Measurements from ENCODE around the gene TREML2.

The TREML2 gene

DNA sequence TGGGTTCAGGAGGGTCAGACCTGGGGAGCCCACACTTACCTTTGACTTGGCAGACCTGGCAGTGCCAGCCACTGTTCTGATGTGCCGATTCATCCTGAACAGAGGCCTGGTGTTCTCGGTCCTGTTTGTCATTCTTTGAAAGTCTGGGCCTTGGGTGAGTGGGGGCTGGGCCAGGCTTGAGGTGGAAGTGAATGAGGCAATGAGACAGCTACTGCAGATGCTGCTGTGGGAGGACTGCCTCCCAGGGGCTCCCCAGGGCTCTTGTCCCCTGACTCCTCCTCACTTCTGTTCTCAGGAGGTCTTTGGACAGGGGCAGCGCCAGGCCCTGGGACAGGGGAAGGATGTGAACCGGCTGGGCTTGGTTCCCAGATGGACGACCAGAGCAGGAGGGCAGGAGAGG, 21.6 kb upstream of the TREML2 start:
- TF ChIP-seq, protein P1, sequence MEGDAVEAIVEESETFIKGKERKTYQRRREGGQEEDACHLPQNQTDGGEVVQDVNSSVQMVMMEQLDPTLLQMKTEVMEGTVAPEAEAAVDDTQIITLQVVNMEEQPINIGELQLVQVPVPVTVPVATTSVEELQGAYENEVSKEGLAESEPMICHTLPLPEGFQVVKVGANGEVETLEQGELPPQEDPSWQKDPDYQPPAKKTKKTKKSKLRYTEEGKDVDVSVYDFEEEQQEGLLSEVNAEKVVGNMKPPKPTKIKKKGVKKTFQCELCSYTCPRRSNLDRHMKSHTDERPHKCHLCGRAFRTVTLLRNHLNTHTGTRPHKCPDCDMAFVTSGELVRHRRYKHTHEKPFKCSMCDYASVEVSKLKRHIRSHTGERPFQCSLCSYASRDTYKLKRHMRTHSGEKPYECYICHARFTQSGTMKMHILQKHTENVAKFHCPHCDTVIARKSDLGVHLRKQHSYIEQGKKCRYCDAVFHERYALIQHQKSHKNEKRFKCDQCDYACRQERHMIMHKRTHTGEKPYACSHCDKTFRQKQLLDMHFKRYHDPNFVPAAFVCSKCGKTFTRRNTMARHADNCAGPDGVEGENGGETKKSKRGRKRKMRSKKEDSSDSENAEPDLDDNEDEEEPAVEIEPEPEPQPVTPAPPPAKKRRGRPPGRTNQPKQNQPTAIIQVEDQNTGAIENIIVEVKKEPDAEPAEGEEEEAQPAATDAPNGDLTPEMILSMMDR (IDR thresholded peaks at IDR 0.05; ENCODE audit: low read depth, low read length), result no peak

DNA sequence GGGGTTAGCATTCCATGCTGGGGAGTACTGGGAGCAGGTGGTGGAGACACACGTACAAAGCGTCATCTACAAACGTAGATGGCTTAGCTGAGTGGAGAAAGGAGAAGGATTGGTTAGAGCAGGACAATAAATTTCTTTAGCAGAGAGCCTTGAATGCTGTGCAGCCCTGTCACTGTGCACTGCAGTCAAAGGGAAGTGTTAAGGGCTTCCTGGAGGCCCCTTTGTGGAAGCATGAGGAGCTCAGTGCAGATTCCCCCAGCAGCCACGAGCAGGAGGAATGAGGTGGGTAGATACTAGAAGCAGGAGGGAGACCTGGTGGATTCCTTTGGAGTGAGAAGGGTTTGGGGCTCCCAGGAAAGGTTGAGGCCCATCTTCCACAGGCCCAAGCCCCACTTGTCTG, 21.1 kb upstream of the TREML2 start:
- TF ChIP-seq, protein P1 (IDR thresholded peaks at IDR 0.05; ENCODE audit: low read depth, low read length), result no peak
- H3K4me3 ChIP-seq (ENCODE audit: low read depth, low read length), result no peak overlapping the region

More for the DNA sequence above, 21.6 kb upstream of the TREML2 start:
- H3K4me3 ChIP-seq (ENCODE audit: low read depth, low read length), result no peak overlapping the region

DNA sequence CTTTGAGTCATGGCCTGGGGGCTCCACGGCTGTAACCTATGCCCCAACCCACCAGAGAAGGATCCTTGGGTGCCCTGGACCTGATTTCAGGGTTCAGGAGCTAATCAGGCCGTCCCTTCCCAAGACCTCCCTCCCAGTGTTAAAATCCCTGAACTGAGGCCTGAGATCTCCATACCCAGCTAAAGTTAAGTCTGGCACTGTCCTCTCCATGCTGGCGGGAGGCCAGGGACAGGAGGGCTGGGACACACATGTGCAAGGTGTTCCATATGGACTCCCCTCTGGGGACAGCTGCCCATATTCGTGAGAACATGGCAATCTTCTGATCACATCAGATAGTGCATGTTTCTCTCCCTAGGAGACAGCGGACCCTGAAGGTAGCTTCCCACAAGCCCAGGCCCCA, 15.7 kb upstream of the TREML2 start:
- H3K4me3 ChIP-seq (ENCODE audit: low read depth, low read length), result no peak overlapping the region
- TF ChIP-seq, protein P1 (IDR thresholded peaks at IDR 0.05; ENCODE audit: low read depth, low read length), result no peak

DNA sequence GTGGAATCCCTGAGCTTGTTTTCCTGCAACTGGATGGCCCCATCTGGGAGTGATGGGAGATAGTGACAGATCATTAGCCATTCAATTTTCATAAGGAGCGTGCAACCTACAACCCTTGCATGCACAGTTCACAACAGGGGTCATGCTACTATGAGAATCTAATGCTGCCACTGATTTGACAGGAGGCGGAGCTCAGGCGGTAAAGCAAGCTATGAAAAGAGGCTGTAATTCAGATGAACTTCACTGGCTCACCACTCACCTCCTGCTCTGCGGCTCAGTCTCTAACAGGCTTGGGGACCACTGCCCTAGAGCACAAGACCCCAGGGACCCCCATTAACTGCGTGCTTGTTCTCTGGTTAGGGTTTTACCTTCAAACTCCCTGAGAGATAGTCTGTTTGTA, 14.8 kb upstream of the TREML2 start:
- TF ChIP-seq, protein P1 (IDR thresholded peaks at IDR 0.05; ENCODE audit: low read depth, low read length), result no peak
- no peak overlapping the region for H3K4me3 ChIP-seq (ENCODE audit: low read depth, low read length)

DNA sequence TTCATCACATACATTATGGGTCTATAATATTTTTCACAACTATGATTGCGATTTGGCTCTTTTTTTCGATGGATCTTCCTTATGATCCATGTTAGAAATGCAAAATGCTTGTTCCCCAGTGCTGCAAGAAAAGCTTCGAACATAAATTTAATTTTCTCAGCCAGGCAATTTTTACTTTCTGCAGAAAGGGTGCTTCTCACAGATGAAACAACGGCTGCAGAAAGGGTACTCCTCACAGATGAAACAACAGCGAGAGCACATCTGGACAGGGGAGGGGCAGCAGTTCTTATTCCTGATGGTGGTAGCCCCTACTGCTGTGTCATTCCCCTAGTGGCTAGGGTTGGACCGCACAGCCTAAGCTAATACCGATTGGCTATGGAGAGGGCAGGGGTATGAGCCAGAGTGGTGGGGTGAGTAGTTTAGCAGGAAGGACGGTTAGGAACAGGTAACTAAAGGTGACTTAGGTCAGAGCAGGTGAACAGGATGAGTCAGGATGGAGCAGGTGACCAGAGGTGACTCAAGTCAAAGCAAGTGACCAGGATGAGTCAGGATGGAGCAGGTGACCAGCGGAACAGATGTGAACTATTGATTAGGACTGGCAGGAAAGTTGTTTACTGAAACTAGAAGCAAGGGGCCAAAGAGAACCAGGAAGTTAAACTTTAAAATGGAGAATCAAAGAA, 13.8 kb upstream of the TREML2 start:
- TF ChIP-seq, protein P1 (IDR thresholded peaks at IDR 0.05; ENCODE audit: low read depth, low read length), result no peak
- H3K4me3 ChIP-seq (ENCODE audit: low read depth, low read length), result no peak overlapping the region

DNA sequence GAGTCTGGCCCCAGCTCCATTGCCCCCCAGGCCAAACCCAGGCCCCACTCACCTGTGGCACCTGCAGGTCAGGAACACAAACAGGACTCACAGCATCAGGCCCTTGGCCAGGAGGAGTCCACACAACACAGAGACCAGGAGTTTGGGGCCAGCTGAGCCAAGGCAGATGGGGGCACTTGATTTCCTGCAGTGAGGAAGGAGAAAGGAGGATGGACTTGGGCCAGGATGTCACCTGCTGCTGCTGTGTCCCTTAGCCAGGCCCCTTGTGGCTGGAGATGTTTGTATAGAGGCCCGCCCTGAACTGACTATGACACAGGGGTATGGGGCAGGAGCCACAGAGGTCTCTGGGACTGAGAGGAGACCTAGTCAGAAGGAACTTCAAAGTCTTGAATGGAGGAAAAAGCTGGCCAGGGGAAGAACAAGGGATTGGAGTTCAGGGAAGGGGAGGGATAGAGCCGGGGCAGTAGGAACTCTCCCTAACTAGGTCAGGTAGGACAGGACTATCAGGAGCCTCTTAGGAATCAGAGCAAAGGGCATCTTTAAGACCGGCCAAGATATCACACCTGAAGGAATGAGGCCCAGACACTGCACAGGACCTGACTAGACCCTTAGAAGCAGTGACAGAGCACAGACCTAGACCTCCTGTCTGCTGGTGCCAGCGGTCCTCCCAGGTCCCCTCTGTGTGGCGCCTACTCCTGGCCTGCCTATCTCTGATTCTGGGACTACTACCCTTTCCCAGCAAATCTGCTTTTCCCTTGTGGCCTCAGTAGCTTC, 8.8 kb upstream of the TREML2 start:
- TF ChIP-seq, protein P1 (IDR thresholded peaks at IDR 0.05; ENCODE audit: low read depth, low read length), result no peak
- H3K4me3 ChIP-seq (ENCODE audit: low read depth, low read length), result no peak overlapping the region

DNA sequence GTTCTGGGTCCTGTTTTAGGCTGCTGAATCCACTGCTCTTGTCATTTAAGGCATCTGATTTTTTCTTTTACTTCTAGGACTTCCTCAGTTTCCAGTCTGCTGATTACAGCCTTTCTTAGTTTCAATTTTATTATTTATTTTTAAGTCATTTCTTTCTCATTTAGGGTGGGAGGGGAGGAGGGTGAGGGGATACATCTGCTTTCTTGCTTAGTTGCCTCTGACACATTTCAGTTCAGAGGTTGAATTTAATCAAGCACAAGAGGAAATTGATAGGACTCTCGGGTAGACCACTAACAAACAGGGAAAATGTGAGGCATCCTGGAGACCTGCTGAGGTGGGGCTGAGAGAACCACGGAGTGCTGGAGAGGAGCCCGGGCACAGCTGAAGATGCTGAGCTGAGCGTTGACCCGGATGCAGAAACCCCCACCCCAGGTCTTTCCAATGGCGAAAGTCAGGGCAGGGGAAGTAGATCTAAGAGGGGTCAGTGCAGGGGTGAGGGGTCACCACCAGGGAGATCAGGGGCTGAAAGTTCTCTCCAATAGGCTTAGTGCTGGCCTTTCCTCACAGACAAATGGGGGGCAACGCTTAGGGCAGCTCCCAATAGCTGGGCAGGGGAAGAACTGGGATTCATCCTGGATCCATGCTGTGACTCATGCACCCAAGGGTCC, 7.6 kb upstream of the TREML2 start:
- H3K4me3 ChIP-seq (ENCODE audit: low read depth, low read length), result no peak overlapping the region
- TF ChIP-seq, protein P1 (IDR thresholded peaks at IDR 0.05; ENCODE audit: low read depth, low read length), result no peak
